ENCODE measurements around the gene FAM174C.

FAM174C gene

GRCh38 chr19:1275260-1275975 lies at the start of gene FAM174C:
FAM174C (plus strand) TSS chr19:1275530; CDS start chr19:1275550, 20 bp downstream.
- Histone ChIP-seq H3K9me3 (ENCODE audit: control insufficient read depth, insufficient read depth, low read length) (no peaks in the 10 kb centered on the region), H3K36me3 (ENCODE audit: control insufficient read depth, insufficient read depth, low read length) (peaks cover 53% of the 10 kb centered on the region), H3K4me3 (ENCODE audit: low read depth, low read length) (peak within 1 kb of the TSS; percentile 81), H3K4me1 (ENCODE audit: control insufficient read depth, insufficient read depth, low read length) (peaks cover 8% of the 10 kb centered on the region), H3K9ac (ENCODE audit: low read depth, low read length) (peak within 1 kb of the TSS; percentile 88), H3K27me3 (ENCODE audit: control insufficient read depth, insufficient read depth, low read length) (no peaks in the 10 kb centered on the region)

GRCh38 chr19:1226227-1226518 lies 49.2 kb upstream of the FAM174C start:
- H3K4me3 ChIP-seq (ENCODE audit: low read depth, low read length) = no peak overlapping the region

GRCh38 chr19:1226522-1227303 lies 48.6 kb upstream of the FAM174C start:
- Histone ChIP-seq H3K4me1 (ENCODE audit: control insufficient read depth, insufficient read depth, low read length) (no peaks in the 10 kb centered on the region), H3K27me3 (ENCODE audit: control insufficient read depth, insufficient read depth, low read length) (no peaks in the 10 kb centered on the region), H3K4me3 (ENCODE audit: low read depth, low read length) (no peak overlapping the region), H3K36me3 (ENCODE audit: control insufficient read depth, insufficient read depth, low read length) (peaks cover 47% of the 10 kb centered on the region), H3K9me3 (ENCODE audit: control insufficient read depth, insufficient read depth, low read length) (no peaks in the 10 kb centered on the region), H3K9ac (ENCODE audit: low read depth, low read length) (no peak overlapping the region)

More at GRCh38 chr19:1226227-1226518, 49.2 kb upstream of the FAM174C start:
- Histone ChIP-seq H3K36me3 (ENCODE audit: control insufficient read depth, insufficient read depth, low read length) (peaks cover 52% of the 10 kb centered on the region), H3K9ac (ENCODE audit: low read depth, low read length) (no peak overlapping the region), H3K9me3 (ENCODE audit: control insufficient read depth, insufficient read depth, low read length) (no peaks in the 10 kb centered on the region), H3K4me1 (ENCODE audit: control insufficient read depth, insufficient read depth, low read length) (no peaks in the 10 kb centered on the region), H3K27me3 (ENCODE audit: control insufficient read depth, insufficient read depth, low read length) (no peaks in the 10 kb centered on the region)

- no peaks in the 10 kb centered on the region for H3K27me3 ChIP-seq (ENCODE audit: control insufficient read depth, insufficient read depth, low read length)
- no peaks in the 10 kb centered on the region for H3K9me3 ChIP-seq (ENCODE audit: control insufficient read depth, insufficient read depth, low read length)
- no peak overlapping the region for H3K4me3 ChIP-seq (ENCODE audit: low read depth, low read length)
- H3K4me1 ChIP-seq (ENCODE audit: control insufficient read depth, insufficient read depth, low read length) = no peaks in the 10 kb centered on the region
- no peak overlapping the region for H3K9ac ChIP-seq (ENCODE audit: low read depth, low read length)
- peaks cover 50% of the 10 kb centered on the region for H3K36me3 ChIP-seq (ENCODE audit: control insufficient read depth, insufficient read depth, low read length)
These were observed 47.9 kb upstream of the FAM174C start for GRCh38 chr19:1227304-1228054.

- Histone ChIP-seq H3K9me3 (ENCODE audit: control insufficient read depth, insufficient read depth, low read length) (no peaks in the 10 kb centered on the region), H3K4me3 (ENCODE audit: low read depth, low read length) (no peak overlapping the region), H3K9ac (ENCODE audit: low read depth, low read length) (no peak overlapping the region), H3K36me3 (ENCODE audit: control insufficient read depth, insufficient read depth, low read length) (peaks cover 45% of the 10 kb centered on the region), H3K4me1 (ENCODE audit: control insufficient read depth, insufficient read depth, low read length) (no peaks in the 10 kb centered on the region), H3K27me3 (ENCODE audit: control insufficient read depth, insufficient read depth, low read length) (no peaks in the 10 kb centered on the region)
These were observed 47.0 kb upstream of the FAM174C start for GRCh38 chr19:1228161-1228957.

- H3K4me1 ChIP-seq (ENCODE audit: control insufficient read depth, insufficient read depth, low read length) = no peaks in the 10 kb centered on the region
- no peak overlapping the region for H3K9ac ChIP-seq (ENCODE audit: low read depth, low read length)
- no peaks in the 10 kb centered on the region for H3K9me3 ChIP-seq (ENCODE audit: control insufficient read depth, insufficient read depth, low read length)
- no peaks in the 10 kb centered on the region for H3K27me3 ChIP-seq (ENCODE audit: control insufficient read depth, insufficient read depth, low read length)
- H3K36me3 ChIP-seq (ENCODE audit: control insufficient read depth, insufficient read depth, low read length) = peaks cover 47% of the 10 kb centered on the region
- H3K4me3 ChIP-seq (ENCODE audit: low read depth, low read length) = no peak overlapping the region
These were observed 46.0 kb upstream of the FAM174C start for GRCh38 chr19:1229056-1229923.

- Histone ChIP-seq H3K4me1 (ENCODE audit: control insufficient read depth, insufficient read depth, low read length) (no peaks in the 10 kb centered on the region), H3K4me3 (ENCODE audit: low read depth, low read length) (no peak overlapping the region), H3K27me3 (ENCODE audit: control insufficient read depth, insufficient read depth, low read length) (no peaks in the 10 kb centered on the region), H3K9ac (ENCODE audit: low read depth, low read length) (no peak overlapping the region), H3K36me3 (ENCODE audit: control insufficient read depth, insufficient read depth, low read length) (peaks cover 46% of the 10 kb centered on the region), H3K9me3 (ENCODE audit: control insufficient read depth, insufficient read depth, low read length) (no peaks in the 10 kb centered on the region)
These were observed 45.2 kb upstream of the FAM174C start for GRCh38 chr19:1229924-1230782.

- no peaks in the 10 kb centered on the region for H3K27me3 ChIP-seq (ENCODE audit: control insufficient read depth, insufficient read depth, low read length)
- H3K4me3 ChIP-seq (ENCODE audit: low read depth, low read length) = no peak overlapping the region
- H3K4me1 ChIP-seq (ENCODE audit: control insufficient read depth, insufficient read depth, low read length) = no peaks in the 10 kb centered on the region
- peaks cover 50% of the 10 kb centered on the region for H3K36me3 ChIP-seq (ENCODE audit: control insufficient read depth, insufficient read depth, low read length)
- no peak overlapping the region for H3K9ac ChIP-seq (ENCODE audit: low read depth, low read length)
- H3K9me3 ChIP-seq (ENCODE audit: control insufficient read depth, insufficient read depth, low read length) = no peaks in the 10 kb centered on the region
These were observed 44.4 kb upstream of the FAM174C start for GRCh38 chr19:1230783-1231489.

- no peaks in the 10 kb centered on the region for H3K27me3 ChIP-seq (ENCODE audit: control insufficient read depth, insufficient read depth, low read length)
- H3K36me3 ChIP-seq (ENCODE audit: control insufficient read depth, insufficient read depth, low read length) = peaks cover 39% of the 10 kb centered on the region
- no peaks in the 10 kb centered on the region for H3K4me1 ChIP-seq (ENCODE audit: control insufficient read depth, insufficient read depth, low read length)
- H3K9ac ChIP-seq (ENCODE audit: low read depth, low read length) = no peak overlapping the region
- H3K9me3 ChIP-seq (ENCODE audit: control insufficient read depth, insufficient read depth, low read length) = no peaks in the 10 kb centered on the region
- no peak overlapping the region for H3K4me3 ChIP-seq (ENCODE audit: low read depth, low read length)
These were observed 43.3 kb upstream of the FAM174C start for GRCh38 chr19:1231729-1232637.

Measured in iPS-15b (cell line).